Raji (cell line): Measurements from ENCODE around the gene LDHAL6A.

ENCODE experiments used
- POLR2A ChIP-seq: IDR thresholded peaks from 2 replicates; pipeline ENCODE4 v1.6.1; 2011; ENCODE audit warnings: low read depth, low read length, control low read depth; ENCODE audit not compliant: insufficient read depth

Gene LDHAL6A

GRCh38 chr11:18468961-18469360 is 13.3 kb downstream of the LDHAL6A start:
- no peak for TF ChIP-seq POLR2A

DNA sequence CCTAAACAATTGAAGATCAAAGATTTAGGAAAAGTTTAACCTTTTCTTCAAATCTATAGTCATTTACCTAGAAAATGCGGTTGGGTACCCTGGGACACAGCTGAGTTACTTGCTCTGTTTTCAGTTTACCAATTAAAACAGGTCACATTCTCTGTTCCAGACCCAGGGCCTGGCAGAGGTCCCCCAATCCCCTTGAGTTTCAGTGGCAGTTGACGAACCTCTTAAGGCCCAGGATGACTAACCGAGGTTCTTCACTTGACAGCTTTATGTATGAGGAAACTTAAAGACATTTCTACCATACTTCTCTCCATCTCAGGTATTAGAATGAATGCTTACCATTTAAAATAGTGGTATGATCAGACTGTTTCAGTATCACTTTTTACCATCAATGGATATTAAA is 16.3 kb downstream of the LDHAL6A start:
- TF ChIP-seq POLR2A, result no peak

GRCh38 chr11:18472587-18472986 is 16.9 kb downstream of the LDHAL6A start:
- TF ChIP-seq POLR2A, result no peak

DNA sequence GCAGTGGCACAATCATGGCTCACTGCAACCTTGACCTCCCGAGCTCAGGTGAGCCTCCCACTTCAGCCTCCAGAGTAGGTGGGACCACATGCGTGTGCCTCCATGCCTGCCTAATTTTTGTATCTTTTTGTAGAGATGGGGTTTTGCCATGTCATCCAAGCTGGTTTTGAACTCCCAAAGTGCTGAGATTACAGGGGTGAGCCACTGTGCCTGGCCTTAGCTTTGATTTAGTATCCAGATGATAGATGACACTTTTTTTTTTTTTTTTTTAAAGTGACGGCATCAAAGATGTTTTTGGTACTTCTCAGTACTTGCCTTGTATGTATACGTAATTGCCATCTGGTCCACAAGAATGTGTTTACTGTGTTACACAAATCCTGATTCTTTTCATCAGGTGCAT is 23.4 kb downstream of the LDHAL6A start:
- TF ChIP-seq POLR2A, result no peak

GRCh38 chr11:18485913-18486528 is 30.4 kb downstream of the LDHAL6A start:
- TF ChIP-seq POLR2A, result no peak

GRCh38 chr11:18490319-18490718 is 34.7 kb downstream of the LDHAL6A start:
- TF ChIP-seq POLR2A, result no peak

DNA sequence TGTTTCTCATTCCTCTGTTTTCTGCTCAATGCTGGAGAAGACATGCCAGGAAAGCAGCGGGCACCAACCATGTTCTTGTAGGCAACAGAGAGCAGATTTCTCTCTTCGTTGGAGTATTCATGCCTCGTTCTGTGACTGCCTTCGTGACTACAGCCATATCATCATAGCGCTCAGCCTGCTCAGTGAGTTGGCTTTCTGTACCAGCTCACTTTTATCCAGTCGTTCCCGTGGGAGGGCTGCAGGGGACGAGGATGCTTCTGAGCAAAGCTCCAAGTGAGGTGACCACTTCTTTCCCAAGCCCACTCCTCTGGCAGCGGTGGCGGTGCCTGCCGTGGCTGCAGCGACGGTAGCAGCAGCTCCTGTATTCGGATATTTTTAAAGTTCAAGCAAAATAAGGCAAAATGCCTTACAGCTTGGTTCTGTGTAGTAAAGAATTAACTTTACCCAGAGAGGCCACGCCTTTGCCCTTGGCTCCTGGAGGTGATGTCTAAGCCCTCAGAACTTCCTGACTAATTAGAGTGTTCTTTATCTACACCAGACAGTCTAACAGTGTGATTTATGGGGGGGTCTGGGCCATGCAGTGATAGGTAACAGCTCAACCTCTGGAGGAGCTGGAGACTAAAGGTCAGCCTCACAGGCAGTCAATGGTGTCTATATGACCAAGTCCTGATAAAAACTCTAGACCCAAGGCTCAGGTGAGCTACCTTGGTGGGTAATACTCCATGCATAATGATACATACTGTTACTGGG is 35.3 kb downstream of the LDHAL6A start:
- no peak for TF ChIP-seq POLR2A

- TF ChIP-seq POLR2A, result no peak
Measured at GRCh38 chr11:18491924-18492323, 36.3 kb downstream of the LDHAL6A start.

DNA sequence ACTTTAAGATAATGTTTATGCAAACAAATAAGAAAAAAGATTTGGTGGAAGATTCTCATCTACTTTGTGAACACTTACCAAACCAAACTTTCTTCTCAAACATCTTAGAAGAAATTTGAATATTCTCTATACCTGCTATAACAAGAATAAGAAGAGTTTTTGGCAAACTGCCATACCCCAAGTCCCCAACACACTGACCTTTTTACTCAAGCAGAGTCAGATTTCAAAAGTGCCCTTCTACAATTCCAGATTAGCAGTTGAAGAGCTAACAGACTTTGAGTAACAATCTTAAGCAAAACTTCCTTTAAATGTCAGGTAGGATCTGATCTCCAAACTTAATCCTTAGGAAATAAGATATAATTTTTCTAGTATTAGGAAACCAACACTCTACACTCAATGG is 37.2 kb downstream of the LDHAL6A start:
- no peak for TF ChIP-seq POLR2A

DNA sequence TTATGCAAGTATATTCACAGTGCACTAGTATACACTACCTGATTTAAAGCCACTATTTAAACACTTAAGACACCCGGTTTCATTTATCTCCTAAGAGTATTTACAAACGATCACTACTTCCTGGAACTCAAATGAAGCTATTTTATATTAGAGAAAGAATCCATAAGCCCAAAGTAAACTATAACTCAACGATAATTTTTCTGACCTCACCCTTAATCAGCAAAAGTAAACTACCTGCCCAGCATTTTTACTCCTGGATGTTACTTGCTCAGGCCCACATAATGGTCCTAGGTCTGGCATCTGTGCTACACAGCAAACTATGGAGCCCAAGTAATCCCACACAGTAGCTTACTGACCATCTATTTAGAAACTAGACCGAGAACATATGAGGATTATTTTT is 37.7 kb downstream of the LDHAL6A start:
- TF ChIP-seq POLR2A, result no peak

GRCh38 chr11:18495271-18495670 is 39.6 kb downstream of the LDHAL6A start:
- no peak for TF ChIP-seq POLR2A

- no peak for TF ChIP-seq POLR2A
Measured at GRCh38 chr11:18495703-18496102, 40.0 kb downstream of the LDHAL6A start.

- TF ChIP-seq POLR2A, result no peak
Measured at GRCh38 chr11:18498039-18498438, 42.4 kb downstream of the LDHAL6A start.

DNA sequence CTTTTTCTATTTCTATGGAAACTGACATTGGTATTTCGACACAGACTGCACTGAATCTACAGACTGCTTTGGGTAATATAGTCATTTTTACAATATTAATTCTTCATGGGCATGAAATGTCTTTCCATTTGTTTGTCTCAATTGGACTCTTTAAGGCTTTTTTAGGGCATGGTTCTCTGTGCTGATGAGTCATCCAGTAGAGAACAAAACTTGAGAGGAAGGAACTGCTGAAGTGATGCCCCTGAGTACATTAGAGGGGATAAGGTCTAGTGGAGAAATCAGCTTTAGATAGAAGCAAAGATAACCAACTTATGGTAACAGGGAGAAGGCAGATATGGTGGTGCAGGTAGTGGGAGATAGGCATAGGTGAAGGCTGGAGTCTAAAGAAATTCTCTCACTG is 46.0 kb downstream of the LDHAL6A start:
- TF ChIP-seq POLR2A, result no peak

DNA sequence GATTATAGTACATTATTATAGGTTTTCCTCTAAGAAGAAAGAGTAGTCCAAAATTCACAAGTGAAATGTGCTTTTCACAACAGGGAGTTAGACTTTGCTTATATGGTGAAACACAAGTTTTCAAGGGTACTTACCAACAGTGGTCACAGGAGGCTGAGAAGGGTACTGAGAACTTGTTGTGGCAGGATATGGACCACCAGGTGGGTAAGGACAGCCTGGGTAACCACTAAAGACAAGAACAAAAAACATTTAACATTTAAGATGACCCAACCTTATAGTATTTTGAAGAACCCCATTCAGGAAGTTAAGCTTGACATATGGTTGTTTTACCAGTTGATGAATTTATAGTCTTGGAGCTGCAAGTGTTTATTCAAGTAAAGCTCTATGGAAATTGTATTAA is 46.7 kb downstream of the LDHAL6A start:
- TF ChIP-seq POLR2A, result no peak

DNA sequence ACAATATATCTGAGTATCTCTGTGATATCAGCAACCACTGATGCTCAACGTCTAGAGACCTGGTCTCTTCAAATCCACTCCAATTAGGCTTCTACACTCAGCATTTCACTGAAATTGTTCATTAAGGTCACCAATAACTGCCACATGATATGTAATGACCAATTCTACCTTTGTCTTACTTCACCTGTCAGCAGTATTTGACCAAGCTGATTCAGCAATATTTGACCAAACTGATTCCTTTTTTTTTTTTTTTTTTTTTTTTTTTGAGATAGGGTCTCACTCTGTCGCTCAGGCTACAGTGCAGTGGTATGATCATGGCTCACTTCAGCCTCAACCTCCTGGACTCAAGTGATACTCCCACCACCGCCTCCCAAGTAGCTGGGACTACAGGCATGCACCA is 65.5 kb downstream of the LDHAL6A start:
- no peak for TF ChIP-seq POLR2A

GRCh38 chr11:18522388-18522787 is 66.7 kb downstream of the LDHAL6A start:
- TF ChIP-seq POLR2A, result no peak

DNA sequence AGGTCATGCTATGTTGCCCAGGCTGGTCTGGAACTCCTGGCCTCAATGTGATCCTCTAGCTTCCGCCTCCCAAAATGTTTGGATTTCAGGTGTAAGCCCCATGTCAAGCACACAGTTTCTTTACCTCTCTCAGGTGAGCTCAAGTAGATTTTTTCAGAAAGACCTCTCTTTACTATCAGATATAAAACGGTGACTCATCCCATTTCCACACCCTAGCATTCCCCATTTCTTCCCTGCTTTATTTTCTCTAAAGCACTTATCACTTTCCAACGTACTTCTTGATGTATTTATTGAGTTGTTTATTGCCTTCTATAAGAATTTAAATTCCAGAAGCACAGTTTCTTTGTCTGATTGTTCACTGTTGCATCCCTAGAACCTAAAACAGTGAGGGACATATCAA is 67.4 kb downstream of the LDHAL6A start:
- no peak for TF ChIP-seq POLR2A

- no peak for TF ChIP-seq POLR2A
Measured at GRCh38 chr11:18524248-18524647, 68.6 kb downstream of the LDHAL6A start.
